HG03066 (cell line): ENCODE data around the gene RNF214.
"Not testable (repeated sequence)": the region's sequence is repeated elsewhere in the genome, so short reads cannot be mapped to it uniquely, and the experiment has no call there.

ENCODE experiments used
- ATAC-seq: cut with Tn5 transposase; IDR thresholded peaks from one replicate; pipeline ENCODE4 v1.9.1; 2021; ENCODE audit warnings: low read depth; ENCODE audit not compliant: unreplicated experiment

Gene RNF214

DNA sequence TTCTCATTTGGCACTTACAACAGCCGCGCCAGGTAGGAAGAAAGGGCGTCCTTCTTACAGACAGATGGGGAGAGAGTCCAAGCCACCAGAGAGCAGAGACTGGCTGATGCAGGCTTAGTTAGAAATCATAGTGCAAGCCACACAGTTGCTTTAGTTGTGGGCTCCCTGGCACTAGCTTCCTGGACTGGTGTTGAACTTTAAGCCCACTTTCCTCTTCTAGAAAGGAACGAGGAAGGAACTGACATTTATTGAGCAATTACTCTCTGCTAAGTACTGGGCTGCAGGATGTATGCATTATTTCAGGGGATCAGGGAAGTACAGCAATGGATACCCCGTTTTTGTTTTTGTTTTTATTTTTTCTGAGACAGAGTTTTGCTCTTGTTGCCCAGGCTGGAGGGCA lies 80.6 kb downstream of the RNF214 start:
- no peak for ATAC-seq

DNA sequence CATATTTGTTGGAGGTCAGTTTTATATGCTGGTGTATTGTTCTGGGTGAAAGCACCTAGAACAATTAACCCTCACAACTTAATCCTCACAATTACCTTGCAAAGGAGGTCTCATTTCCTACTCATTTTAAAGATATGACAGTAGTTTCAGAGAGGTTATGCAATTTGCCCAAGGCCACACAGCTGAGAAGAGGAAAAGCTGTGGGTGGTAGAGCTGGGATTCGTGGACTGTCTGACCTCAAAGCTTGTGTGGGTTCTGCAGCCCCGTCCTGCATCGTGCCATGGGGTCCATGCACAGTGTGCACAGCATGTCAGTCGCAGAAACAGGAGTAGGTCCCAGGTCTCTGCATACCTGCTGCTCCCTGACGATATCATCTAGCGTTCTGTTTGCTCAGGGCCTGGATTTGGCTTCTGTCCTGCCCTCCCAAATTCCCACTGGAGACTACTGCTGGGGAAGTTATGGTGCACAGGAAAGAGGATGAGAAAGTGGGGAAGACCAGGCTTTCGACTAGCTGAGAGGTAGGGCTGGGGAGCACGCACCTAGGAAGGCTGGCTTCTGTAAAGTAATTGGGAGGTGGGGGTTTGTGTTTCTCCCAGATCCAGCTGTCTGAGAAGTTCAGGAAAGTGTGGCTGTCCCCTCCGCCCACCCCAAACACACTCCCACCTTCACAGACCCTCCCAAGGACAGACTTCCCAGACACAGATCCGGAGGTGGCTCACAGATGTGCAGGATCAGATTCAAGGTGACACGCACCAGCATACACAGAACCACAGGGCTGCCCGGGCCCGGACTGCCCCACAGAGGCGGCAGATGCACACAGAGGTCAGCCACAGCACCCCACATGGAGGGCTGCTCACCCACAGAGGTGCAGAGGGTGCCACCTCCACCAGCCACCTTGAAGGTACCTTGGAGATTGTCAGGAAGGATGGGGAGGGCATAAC lies 81.6 kb downstream of the RNF214 start:
- ATAC-seq, result no peak

DNA sequence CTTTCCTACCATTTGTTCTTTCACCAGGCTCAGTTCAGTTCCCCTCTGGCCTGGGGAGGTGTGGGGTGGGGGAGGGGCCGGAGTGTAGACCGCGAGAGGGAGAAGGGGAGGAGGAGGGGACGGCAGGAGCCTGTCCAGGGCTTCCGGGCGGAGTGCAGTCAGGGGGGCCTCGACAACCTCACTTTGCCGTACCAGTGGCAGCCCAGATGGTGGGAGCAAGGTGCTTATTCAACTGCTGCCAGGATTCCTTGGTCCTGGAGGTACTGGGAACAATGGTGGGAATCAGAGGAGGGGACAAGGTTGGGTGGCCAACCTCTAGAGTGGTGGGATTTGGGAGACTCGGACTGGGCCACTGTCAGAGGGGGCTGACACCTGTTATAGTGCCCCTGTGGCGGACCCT lies 82.4 kb downstream of the RNF214 start:
- ATAC-seq, result no peak

DNA sequence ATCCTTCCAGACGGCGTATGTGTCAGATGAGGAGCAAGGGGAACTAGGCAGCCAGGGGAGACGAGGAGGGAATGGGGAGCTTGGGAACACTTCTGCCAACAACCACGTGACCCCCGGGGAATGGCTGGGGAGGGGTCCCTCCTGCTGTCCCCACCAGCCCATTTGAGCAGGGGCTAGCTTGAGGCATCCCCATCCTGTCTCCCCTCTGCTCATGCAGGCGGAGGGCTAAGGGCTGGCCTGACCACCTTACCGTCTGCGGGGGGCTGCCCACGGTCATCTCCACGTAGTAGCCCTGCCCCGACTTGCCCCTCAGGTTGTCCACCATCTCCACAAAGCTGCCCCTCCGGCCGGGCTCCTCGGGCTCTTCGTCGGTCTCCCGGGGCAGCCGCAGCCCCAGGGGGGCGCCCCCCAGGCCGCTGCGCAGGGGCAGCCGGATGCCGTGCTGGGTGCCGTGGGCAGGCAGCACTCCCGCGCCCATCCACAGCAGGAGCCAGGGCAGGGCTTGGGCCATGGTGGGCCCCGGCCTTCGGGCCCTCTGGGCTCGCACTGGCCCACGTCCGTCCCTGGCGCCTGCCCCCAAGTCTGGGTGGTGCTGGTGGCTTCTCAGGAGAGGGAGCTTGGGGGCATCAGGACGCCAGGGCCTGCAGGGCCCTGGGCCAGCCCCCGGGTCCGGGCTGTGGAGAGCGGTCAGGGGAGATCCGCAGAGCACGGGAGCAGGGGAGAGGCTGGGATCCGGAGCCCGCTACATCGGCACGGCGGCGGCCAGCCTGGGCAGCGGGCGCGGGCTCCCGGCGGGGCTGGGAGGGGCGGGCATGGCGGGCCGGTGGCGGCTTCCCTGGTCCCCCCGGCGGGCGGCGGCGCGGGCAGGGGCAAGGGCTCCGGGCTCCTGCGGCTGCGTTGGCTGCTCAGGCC lies 83.1 kb downstream of the RNF214 start:
- no peak for ATAC-seq

DNA sequence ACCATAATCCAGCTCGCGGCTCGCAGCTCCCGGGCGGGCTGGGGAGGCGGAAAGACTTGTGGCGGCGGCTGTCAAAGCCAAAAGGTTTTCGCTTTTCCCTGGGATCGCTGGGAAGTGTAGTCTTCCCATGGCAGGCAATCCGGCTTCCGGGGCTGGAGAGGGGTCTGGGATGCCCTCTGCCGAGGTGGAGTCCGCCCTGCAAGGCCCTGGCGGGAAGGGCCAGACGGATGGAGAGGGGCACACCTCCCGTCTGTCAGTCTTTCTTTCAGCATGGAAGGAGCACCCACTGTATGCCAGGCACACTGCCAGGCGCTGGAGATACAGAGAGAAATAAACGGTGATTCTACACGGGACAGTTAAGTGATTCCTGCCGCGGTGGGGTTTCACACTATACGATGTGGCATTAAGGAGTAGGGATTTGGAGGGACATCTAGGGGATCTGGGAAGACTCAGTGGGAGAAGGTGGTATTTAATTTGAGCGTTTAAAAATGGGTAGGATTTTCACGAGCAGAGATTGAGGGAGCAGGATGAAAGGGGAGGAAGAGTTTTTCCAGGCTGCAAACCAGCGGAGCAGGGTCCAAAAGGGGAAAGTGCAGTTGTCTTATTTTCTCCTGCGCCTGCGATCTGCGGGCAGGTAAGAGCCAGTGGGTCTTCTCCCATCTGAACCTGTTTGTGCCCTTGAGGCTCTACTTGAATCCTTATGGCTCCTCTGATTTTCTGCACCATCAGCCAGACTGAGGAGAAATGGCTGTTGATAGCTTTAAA lies 83.9 kb downstream of the RNF214 start, which contains the start of gene BACE1:
TSS of gene BACE1 (minus strand) at position 60 of the 765 bp plus-strand sequence. CDS start 461 bp downstream, outside the sequence.
- ATAC-seq, result no peak

DNA sequence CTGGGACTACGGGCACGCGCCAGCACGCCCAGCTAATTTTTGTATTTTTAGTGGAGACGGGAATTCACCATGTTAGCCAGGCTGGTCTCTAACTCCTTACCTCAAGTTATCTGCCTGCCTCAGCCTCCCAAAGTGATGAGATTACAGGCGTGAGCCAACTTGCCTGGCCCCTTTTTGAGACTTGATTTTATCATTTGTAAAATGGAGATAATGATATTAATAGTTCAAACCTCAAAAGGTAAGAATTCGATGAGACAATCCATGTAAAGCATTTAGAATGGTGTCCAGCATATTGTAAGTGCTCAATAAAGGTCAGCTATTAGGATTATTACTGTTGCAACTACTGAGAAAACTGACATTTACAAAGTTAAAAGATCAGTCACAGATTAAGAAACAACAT lies 86.3 kb downstream of the RNF214 start:
- no peak for ATAC-seq

DNA sequence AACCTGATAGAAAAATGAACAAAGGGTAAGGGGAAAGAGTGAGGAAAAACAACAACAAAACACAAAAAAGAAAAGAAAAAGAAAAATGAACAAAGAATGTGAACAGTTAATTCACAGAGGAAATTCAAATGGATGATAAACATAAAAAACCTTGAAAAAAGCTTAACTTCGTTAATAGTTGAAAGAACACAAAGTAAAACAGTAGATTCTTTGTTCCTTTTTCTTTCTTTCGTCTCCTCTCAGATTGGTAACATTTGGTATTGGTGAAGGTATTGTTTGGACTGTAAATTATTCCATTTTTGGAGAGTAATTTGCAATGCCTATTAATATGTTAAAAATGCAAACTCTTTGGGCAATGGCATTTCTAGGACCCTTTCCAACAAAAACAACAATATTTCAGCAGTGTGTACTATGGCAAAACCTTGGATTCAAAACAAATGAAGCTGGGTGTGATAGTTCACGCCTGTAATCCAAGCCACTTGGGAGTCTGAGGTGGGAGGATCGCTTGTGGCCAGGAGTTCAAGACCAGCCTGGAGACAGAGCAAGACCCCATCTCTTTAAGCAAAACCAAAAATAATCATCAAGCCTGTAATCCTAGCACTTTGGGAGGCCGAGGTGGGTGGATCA lies 86.9 kb downstream of the RNF214 start:
- no peak for ATAC-seq

DNA sequence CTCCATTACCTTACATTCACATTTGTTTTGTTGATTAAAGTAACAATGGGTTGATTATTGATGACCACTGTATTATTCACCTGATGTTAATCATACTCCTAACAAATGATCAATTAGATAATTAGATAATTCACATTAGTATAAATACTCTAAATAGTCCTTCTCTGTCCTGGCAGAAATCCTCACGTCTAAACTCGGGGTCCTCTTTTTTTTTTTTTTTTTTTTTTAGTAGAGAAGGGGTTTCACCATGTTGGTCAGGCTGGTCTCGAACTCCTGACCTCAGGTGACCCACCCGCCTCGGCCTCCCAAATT lies 94.7 kb downstream of the RNF214 start:
- not testable (repeated sequence) for ATAC-seq

DNA sequence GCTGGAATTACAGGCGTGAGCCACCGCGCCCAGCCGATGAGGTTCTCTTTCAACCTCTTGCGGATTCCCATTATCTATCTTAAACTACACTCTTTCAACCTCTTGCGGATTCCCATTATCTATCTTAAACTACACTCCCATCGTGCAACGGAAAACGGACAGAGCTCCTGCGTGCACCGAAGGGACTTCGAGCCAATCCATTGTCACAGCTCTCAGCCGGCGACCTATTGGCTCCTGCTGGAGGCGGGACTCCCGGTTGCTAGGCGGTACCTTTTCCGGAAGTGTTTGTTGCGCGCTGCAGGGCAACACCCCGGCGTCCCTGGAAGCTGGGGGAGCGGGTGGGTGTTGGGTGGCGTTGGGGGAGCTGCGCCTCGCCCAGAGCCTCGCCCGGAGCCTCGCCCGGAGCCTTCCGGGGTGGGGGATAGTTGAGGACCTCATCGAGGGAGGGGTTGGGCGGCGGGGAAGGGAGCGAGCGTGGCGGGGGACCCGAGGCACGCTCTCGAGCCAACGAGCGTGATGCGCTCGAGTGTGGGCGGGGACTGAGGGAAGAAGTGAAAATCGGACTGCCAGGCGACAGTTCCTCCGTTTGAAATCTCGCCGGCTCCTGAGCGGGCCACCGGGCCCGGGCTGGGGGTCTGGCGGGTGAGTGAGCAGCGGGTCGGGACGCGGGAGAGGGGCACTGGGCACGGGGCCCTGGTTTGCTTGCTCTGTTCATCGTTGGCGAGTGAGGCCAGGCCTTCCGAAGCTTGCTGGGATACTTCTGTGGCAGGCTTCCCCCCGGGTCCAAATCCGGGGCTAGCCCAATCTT lies 95.3 kb downstream of the RNF214 start, which contains the start of gene CEP164:
TSS of gene CEP164 (plus strand) at position 288 of the 808 bp plus-strand sequence. CDS start 10,733 bp downstream, outside the sequence.
- ATAC-seq, result peak; percentile 98

DNA sequence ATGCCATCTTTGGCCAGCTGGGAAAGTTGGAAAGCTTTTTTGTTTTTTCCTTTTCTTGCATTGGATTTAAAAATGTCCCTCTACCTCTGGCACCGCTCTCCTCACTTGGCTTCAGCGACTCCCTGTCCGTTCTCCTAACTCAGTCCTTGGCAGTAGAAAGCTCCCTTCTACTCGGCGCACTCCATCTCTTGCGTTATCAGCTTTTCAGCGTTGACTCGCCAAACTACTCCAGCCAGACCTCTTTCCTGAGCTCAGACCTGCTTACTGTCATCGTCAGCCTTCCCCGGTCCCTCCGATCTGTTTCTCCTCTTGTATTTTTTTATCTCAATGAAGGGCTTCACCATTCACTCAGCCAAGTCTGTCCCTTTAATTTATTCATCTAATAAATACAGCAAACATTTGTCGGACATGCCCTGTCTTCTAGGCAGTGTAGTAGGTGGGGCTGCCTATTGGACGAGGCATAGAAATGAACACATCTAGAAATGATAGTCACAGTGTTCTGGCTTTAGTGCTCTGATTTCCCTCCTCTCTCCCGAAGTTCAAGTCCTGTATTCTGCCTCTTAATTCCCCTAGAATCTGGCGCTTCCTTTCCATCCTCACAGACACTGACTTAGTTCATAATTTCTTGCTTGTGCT lies 96.0 kb downstream of the RNF214 start:
- ATAC-seq, result peak; percentile 17

DNA sequence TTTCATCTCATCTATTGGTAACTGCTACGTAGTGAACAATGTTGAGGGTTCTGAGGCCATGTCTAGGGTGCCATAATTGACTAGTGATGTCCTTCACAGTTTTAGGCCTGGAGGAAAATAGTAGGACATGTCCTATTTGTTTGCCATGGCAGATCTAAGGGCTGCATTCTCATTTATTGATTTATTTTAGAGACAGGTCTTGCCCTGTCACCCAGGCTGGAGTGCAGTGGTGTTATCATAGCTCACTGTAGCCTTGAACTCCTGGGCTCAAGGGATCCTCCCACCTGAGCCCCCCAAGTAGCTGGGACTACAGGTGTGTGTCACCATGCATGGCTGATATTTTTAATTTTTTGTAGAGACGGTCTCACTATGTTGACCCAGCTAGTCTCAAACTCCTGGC lies 100.4 kb downstream of the RNF214 start:
- ATAC-seq, result no peak

DNA sequence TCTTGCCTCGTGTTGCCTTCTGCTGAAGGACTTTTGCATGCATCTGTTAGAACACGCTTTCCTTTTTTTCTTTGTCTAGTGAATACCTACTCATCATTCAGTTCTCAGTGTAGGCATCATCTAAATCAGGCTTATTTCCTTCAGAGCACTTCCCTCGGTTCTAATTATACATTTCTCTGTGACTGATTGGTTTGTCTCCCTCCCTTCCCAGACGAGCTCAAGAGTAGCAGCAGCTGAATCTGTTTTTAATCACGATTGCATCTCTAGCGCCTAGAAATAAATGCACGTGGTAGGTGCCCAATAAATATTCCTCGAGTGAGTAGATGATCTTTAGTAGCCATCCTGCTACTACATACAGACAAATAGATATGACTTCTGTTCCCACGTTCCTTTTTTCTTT lies 101.4 kb downstream of the RNF214 start:
- no peak for ATAC-seq

DNA sequence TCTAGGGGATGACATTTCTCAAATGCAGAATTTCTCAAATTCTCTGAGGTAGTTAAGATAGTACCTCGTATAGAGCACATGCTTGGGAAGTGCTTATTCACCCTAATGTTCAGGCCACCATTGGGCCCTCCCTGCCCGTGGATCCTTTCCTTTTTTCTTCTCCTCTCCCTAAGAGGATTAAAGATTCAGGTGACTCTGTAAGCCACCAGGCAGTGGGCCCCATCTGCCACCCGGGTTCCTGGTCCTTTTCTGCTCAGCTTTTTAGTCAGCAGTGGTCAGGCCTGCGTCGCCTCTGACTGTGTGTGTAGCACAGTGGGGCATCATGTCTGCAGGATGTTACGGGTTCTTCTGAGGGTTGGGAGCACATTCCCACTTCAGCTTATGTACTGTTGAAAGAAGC lies 102.4 kb downstream of the RNF214 start:
- ATAC-seq, result no peak

DNA sequence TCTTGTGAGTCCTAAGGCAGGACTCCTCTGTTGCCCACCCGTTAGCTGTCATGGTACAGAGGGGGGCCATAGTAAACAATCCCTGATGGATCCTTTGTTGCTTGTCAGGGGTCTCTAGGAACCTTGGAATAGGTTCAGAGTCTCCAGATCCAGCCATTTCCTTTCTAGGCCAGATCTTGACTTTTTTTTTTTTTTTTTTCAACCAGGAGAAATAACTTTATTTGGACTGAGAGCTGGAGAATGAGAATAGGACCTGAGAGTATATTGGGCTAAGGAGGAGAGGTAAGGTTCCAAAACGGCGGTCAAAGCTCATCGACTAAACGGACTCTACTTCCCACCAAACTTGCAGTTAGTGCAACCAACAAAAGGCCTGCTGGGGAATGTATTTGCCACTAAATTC lies 102.9 kb downstream of the RNF214 start:
- ATAC-seq, result no peak
